ENCODE data around the gene GCK. TPM values are rescaled to one million over a fixed set of nuclear protein-coding genes. Genes with fewer than 3 reads are reported as not detected.
"Not testable (repeated sequence)": the region's sequence is repeated elsewhere in the genome, so short reads cannot be mapped to it uniquely, and the experiment has no call there.

GCK gene
- total RNA-seq, 1 experiment from 2014 or later: not detected

DNA sequence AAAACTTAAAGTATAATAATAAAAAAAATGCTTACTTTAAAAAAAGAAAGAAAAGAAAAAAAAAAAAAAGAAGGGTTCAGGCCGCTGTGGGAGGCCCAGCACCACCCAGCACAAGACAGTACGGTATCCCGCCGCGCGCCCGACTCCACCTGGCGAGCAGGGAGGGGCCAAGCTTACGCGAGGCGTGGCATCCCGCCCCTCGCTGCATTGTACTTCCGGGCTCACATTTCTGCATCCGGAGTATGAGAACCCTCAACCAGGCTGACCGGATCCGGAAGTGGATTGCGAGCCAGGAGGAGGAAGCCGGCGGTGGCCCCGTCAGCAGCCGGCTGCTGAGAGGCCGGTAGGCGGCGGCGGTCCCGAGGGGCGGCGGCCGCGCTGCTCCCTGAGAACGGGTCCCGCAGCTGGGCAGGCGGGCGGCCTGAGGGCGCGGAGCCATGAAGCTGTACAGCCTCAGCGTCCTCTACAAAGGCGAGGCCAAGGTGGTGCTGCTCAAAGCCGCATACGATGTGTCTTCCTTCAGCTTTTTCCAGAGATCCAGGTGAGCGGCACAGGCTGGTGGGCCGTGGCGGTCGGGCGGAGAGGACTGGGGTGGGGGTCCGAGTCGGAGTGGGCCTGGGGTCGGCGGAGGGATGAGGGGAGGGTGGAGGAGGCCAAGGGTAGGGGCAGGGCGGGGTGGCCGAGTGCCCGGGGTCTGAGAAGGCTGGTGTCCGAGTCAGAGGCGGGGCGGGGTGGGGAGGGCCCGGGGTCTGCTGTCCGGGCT lies 11.6 kb upstream of the GCK start, which contains the start of gene YKT6:
YKT6 (plus strand) TSS at position 280 of the 763 bp plus-strand sequence; CDS start at position 438, 158 bp downstream.
- no peaks in the 10 kb centered on the region for H3K9me2 ChIP-seq (replicated peaks; ENCODE audit: low read length)
- ATAC-seq: peak; percentile 97
- H3K9ac ChIP-seq (ENCODE audit: low read length): peak within 1 kb of the TSS; percentile 94
- no peaks in the 10 kb centered on the region for H3K27me3 ChIP-seq (ENCODE audit: low read length)
- peak within 1 kb of the TSS; percentile 94 for H3K4me2 ChIP-seq (ENCODE audit: low read length)
- intact Hi-C loops (cut with micrococcal nuclease): no loop called here
- TF ChIP-seq, protein P1, sequence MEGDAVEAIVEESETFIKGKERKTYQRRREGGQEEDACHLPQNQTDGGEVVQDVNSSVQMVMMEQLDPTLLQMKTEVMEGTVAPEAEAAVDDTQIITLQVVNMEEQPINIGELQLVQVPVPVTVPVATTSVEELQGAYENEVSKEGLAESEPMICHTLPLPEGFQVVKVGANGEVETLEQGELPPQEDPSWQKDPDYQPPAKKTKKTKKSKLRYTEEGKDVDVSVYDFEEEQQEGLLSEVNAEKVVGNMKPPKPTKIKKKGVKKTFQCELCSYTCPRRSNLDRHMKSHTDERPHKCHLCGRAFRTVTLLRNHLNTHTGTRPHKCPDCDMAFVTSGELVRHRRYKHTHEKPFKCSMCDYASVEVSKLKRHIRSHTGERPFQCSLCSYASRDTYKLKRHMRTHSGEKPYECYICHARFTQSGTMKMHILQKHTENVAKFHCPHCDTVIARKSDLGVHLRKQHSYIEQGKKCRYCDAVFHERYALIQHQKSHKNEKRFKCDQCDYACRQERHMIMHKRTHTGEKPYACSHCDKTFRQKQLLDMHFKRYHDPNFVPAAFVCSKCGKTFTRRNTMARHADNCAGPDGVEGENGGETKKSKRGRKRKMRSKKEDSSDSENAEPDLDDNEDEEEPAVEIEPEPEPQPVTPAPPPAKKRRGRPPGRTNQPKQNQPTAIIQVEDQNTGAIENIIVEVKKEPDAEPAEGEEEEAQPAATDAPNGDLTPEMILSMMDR (conservative IDR thresholded peaks at IDR 0.05; ENCODE audit: low read depth, low read length): peak; percentile 49
- TF ChIP-seq EZH2 (IDR thresholded peaks at IDR 0.05; ENCODE audit: low read length, unreplicated experiment) (no peak), EZH2phosphoT487 (IDR thresholded peaks at IDR 0.05; ENCODE audit: borderline replicate concordance, low read length) (no peak)
- DNase-seq: peak; percentile 98
- H4K20me1 ChIP-seq (ENCODE audit: low read length): peaks cover 30% of the 10 kb centered on the region
- H3K4me3 ChIP-seq (ENCODE audit: low read length): peak within 1 kb of the TSS; percentile 99
- no peaks in the 10 kb centered on the region for H3K9me3 ChIP-seq (ENCODE audit: low read length)
- H2AFZ ChIP-seq (ENCODE audit: low read length): peak within 1 kb of the TSS; percentile 78; the same call in 1 of the 2 replicates
- peak within 1 kb of the TSS; percentile 27 for H3K27ac ChIP-seq (ENCODE audit: low read length)
- CTCF ChIA-PET: no interaction called here
- POLR2A ChIA-PET (ENCODE audit: unreplicated experiment): interaction anchor here (0.5 kb wide), 1 partner anchor 352 kb away, joined by 8 read pairs; no protein-coding TSS in a partner anchor
- peaks cover 17% of the 10 kb centered on the region; the same call in 1 of the 2 replicates for H3K36me3 ChIP-seq (ENCODE audit: low read depth, low read length)
- H3F3A ChIP-seq (ENCODE audit: low read length, unreplicated experiment): no peaks in the 10 kb centered on the region
- peaks cover 12% of the 10 kb centered on the region for H3K4me1 ChIP-seq (ENCODE audit: insufficient read depth, low read length)
- peaks cover 45% of the 10 kb centered on the region for H3K79me2 ChIP-seq (ENCODE audit: low read length)
- no TSS peak for BruUV-seq (replicated peaks)

DNA sequence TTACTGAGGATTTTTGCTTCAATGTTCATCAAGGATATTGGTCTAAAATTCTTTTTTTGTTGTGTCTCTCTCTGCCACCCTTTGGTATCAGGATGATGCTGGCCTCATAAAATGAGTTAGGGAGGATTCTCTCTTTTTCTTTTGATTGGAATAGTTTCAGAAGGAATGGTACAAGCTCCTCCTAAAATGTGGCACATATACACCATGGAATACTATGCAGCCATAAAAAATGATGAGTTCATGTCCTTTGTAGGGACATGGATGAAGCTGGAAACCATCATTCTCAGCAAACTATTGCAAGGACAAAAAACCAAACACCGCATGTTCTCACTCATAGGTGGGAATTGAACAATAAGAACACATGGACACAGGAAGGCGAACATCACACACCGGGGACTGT lies 10.9 kb upstream of the GCK start:
- DNase-seq; H3K9me2 ChIP-seq (replicated peaks; ENCODE audit: low read length); H3K4me3 ChIP-seq (ENCODE audit: low read length); H2AFZ ChIP-seq (ENCODE audit: low read length); H3K27ac ChIP-seq (ENCODE audit: low read length); H3F3A ChIP-seq (ENCODE audit: low read length, unreplicated experiment); BruUV-seq (replicated peaks); H3K4me2 ChIP-seq (ENCODE audit: low read length); ATAC-seq; H3K9me3 ChIP-seq (ENCODE audit: low read length); H3K27me3 ChIP-seq (ENCODE audit: low read length); intact Hi-C loops (cut with micrococcal nuclease); CTCF ChIA-PET: not testable (repeated sequence)
- H3K36me3 ChIP-seq (ENCODE audit: low read depth, low read length): peaks cover 10% of the 10 kb centered on the region; the same call in 1 of the 2 replicates
- peaks cover 44% of the 10 kb centered on the region for H3K79me2 ChIP-seq (ENCODE audit: low read length)
- H3K4me1 ChIP-seq (ENCODE audit: insufficient read depth, low read length): peaks cover 16% of the 10 kb centered on the region
- peaks cover 30% of the 10 kb centered on the region for H4K20me1 ChIP-seq (ENCODE audit: low read length)
- peak overlapping the region; percentile 94; the same call in 1 of the 2 replicates for H3K9ac ChIP-seq (ENCODE audit: low read length)
- POLR2A ChIA-PET (ENCODE audit: unreplicated experiment): interaction anchor here (0.5 kb wide), 1 partner anchor 353 kb away, joined by 8 read pairs; no protein-coding TSS in a partner anchor

DNA sequence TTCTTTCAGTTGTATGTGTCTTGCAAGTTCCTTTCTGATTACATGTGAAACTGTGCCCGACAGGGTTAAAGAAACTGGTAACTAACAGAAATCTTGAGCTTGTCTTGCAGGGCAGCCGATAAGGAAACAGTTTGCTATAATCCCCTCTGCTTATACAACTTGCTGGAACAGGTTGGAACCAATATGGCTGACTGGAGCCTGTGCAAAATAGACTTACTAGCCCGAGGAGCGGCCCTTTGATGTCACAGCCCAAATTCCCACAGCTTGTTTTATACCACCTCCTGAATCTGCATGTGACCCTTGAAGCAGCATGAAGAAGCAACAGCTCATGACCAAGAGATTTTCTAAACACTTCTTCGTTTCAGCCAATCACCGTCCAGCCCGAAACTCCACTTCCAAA lies 8.2 kb upstream of the GCK start:
- Histone ChIP-seq H3K9me2 (replicated peaks; ENCODE audit: low read length) (no peaks in the 10 kb centered on the region), H4K20me1 (ENCODE audit: low read length) (peaks cover 11% of the 10 kb centered on the region), H3K9ac (ENCODE audit: low read length) (no peak overlapping the region), H3K27me3 (ENCODE audit: low read length) (no peaks in the 10 kb centered on the region), H3K4me2 (ENCODE audit: low read length) (no peak overlapping the region), H3K27ac (ENCODE audit: low read length) (no peak overlapping the region), H3K9me3 (ENCODE audit: low read length) (no peaks in the 10 kb centered on the region), H3K4me3 (ENCODE audit: low read length) (no peak overlapping the region), H3K79me2 (ENCODE audit: low read length) (peaks cover 17% of the 10 kb centered on the region), H3K36me3 (ENCODE audit: low read depth, low read length) (no peaks in the 10 kb centered on the region), H2AFZ (ENCODE audit: low read length) (no peak overlapping the region), H3K4me1 (ENCODE audit: insufficient read depth, low read length) (peaks cover 14% of the 10 kb centered on the region), H3F3A (ENCODE audit: low read length, unreplicated experiment) (no peaks in the 10 kb centered on the region)
- no peak for ATAC-seq
- intact Hi-C loops (cut with micrococcal nuclease): loop anchor here (2.0 kb wide), 1 partner anchor 177 kb away; no protein-coding TSS in a partner anchor
- ChIA-PET POLR2A (ENCODE audit: unreplicated experiment) (no interaction called here), CTCF (interaction anchor here (0.5 to 1.2 kb wide), 2 partner anchors 66 to 178 kb away, joined by 3 to 4 read pairs; no protein-coding TSS in a partner anchor)
- TF ChIP-seq, protein P1 (conservative IDR thresholded peaks at IDR 0.05; ENCODE audit: low read depth, low read length): no peak
- no TSS peak for BruUV-seq (replicated peaks)
- no peak for DNase-seq
